SU-DHL-6 (cell line): ENCODE data around the gene DYSF.

Source experiments
- H2AFZ ChIP-seq: fragments of 200-600 bp; sonication (generic); 2 replicates; pipeline ENCODE4 v1.6.1; 2014; ENCODE audit warnings: low read depth, mild to moderate bottlenecking, moderate library complexity, mixed read lengths, antibody characterized with exemption, low read length; ENCODE audit not compliant: severe bottlenecking
- H3F3A ChIP-seq: fragments of 200-600 bp; shearing (Covaris generic); 2 replicates; pipeline ENCODE4 v1.6.0; 2016; ENCODE audit warnings: antibody characterized with exemption, mild to moderate bottlenecking; ENCODE audit not compliant: insufficient read depth
- H3K27ac ChIP-seq: fragments of 200-600 bp; sonication (generic); 2 replicates; pipeline ENCODE4 v1.5.1; 2016; ENCODE audit warnings: low read depth, mild to moderate bottlenecking, low read length, moderate library complexity, mixed read lengths
- H3K27me3 ChIP-seq: fragments of 200-600 bp; sonication (generic), shearing (Covaris generic); 2 replicates; pipeline ENCODE4 v1.6.0; 2014; ENCODE audit warnings: mild to moderate bottlenecking, low read length
- H3K36me3 ChIP-seq: fragments of 200-600 bp; sonication (generic); 2 replicates; pipeline ENCODE4 v1.6.1; 2014; ENCODE audit warnings: mild to moderate bottlenecking, low read length, mixed read lengths
- H3K4me2 ChIP-seq: fragments of 300-600, 200-600 bp; shearing (Covaris generic), sonication (generic); 2 replicates; pipeline ENCODE4 v1.6.0; 2014; ENCODE audit warnings: low read length, low read depth, mild to moderate bottlenecking; ENCODE audit not compliant: poor library complexity, severe bottlenecking
- H3K4me3 ChIP-seq: fragments of 200-600 bp; sonication (generic); 2 replicates; pipeline ENCODE4 v1.5.1; 2014; ENCODE audit warnings: antibody characterized with exemption, low read length, mild to moderate bottlenecking, mixed read lengths; ENCODE audit not compliant: insufficient read depth, poor library complexity, severe bottlenecking
- H3K79me2 ChIP-seq: fragments of 200-600 bp; sonication (generic); 2 replicates; pipeline ENCODE4 v1.6.1; 2014; ENCODE audit warnings: mild to moderate bottlenecking, low read length, moderate library complexity; ENCODE audit not compliant: insufficient read depth
- H3K9ac ChIP-seq: fragments of 200-600 bp; sonication (generic); 2 replicates; pipeline ENCODE4 v1.7.0; 2014; ENCODE audit warnings: mild to moderate bottlenecking, low read length
- H3K9me2 ChIP-seq: fragments of 200-600 bp; sonication (generic); replicated peaks from 2 replicates; pipeline ENCODE4 v1.6.1; 2014; ENCODE audit warnings: low read length; ENCODE audit not compliant: insufficient read depth
- H3K9me3 ChIP-seq: fragments of 200-600 bp; sonication (generic); 2 replicates; pipeline ENCODE4 v1.6.1; 2014; ENCODE audit warnings: low read length, mixed read lengths; ENCODE audit not compliant: insufficient read depth
- H4K20me1 ChIP-seq: fragments of 200-600 bp; sonication (generic); 2 replicates; pipeline ENCODE4 v1.6.1; 2014; ENCODE audit warnings: low read depth, mild to moderate bottlenecking, antibody characterized with exemption, low read length, moderate library complexity, mixed read lengths
- CTCF ChIP-seq: fragments of 200-600 bp; sonication (generic); IDR thresholded peaks from one replicate; pipeline ENCODE4 v1.5.1; 2017; ENCODE audit warnings: antibody characterized with exemption, mild to moderate bottlenecking, low read length, moderate library complexity; ENCODE audit not compliant: insufficient read depth, poor library complexity, severe bottlenecking
- EZH2phosphoT487 ChIP-seq: fragments of 200-600 bp; sonication (generic), shearing (Covaris generic); conservative IDR thresholded peaks from 2 replicates; pipeline ENCODE4 v1.6.1; 2018; ENCODE audit warnings: mild to moderate bottlenecking, antibody characterized with exemption, low read length, moderate library complexity, mixed read lengths

DYSF gene

GRCh38 chr2:71535526-71535925 is 82.2 kb downstream of the DYSF start:
- no peak overlapping the region for H3K4me3 ChIP-seq
- H3K27me3 ChIP-seq = no peaks in the 10 kb centered on the region
- TF ChIP-seq EZH2phosphoT487 (no peak), CTCF (no peak)
- H3K9me2 ChIP-seq = no peaks in the 10 kb centered on the region
- no peaks in the 10 kb centered on the region for H3K79me2 ChIP-seq
- H2AFZ ChIP-seq = no peak overlapping the region
- H3K4me2 ChIP-seq = no peak overlapping the region
- H3K36me3 ChIP-seq = no peaks in the 10 kb centered on the region
- no peaks in the 10 kb centered on the region for H3F3A ChIP-seq
- no peak overlapping the region for H3K27ac ChIP-seq
- H3K9ac ChIP-seq = no peak overlapping the region
- H3K9me3 ChIP-seq = no peaks in the 10 kb centered on the region
- H4K20me1 ChIP-seq = no peaks in the 10 kb centered on the region

- H3K4me3 ChIP-seq = no peak overlapping the region
- no peaks in the 10 kb centered on the region for H3K9me2 ChIP-seq
- H3K79me2 ChIP-seq = no peaks in the 10 kb centered on the region
- no peaks in the 10 kb centered on the region for H3K27me3 ChIP-seq
- no peak for TF ChIP-seq CTCF
- TF ChIP-seq EZH2phosphoT487 = no peak
- no peaks in the 10 kb centered on the region for H4K20me1 ChIP-seq
- H3K9ac ChIP-seq = no peak overlapping the region
- no peak overlapping the region for H3K27ac ChIP-seq
- H3F3A ChIP-seq = no peaks in the 10 kb centered on the region
- no peak overlapping the region for H2AFZ ChIP-seq
- no peaks in the 10 kb centered on the region for H3K9me3 ChIP-seq
- no peak overlapping the region for H3K4me2 ChIP-seq
- H3K36me3 ChIP-seq = no peaks in the 10 kb centered on the region
Observed at GRCh38 chr2:71536226-71536671, 82.9 kb downstream of the DYSF start.

GRCh38 chr2:71538241-71538640 is 84.9 kb downstream of the DYSF start:
- Histone ChIP-seq H4K20me1 (no peaks in the 10 kb centered on the region), H3K9ac (no peak overlapping the region), H3K4me2 (no peak overlapping the region), H3K36me3 (no peaks in the 10 kb centered on the region), H3K27ac (no peak overlapping the region), H3K4me3 (no peak overlapping the region), H2AFZ (no peak overlapping the region), H3K9me3 (no peaks in the 10 kb centered on the region), H3F3A (no peaks in the 10 kb centered on the region), H3K27me3 (no peaks in the 10 kb centered on the region), H3K9me2 (no peaks in the 10 kb centered on the region), H3K79me2 (no peaks in the 10 kb centered on the region)
- TF ChIP-seq CTCF (no peak), EZH2phosphoT487 (no peak)
